ENCODE measurements around the gene SMIM10L2A.
"Not testable (repeated sequence)": the region's sequence is repeated elsewhere in the genome, so short reads cannot be mapped to it uniquely, and the experiment has no call there.

The SMIM10L2A gene

DNA sequence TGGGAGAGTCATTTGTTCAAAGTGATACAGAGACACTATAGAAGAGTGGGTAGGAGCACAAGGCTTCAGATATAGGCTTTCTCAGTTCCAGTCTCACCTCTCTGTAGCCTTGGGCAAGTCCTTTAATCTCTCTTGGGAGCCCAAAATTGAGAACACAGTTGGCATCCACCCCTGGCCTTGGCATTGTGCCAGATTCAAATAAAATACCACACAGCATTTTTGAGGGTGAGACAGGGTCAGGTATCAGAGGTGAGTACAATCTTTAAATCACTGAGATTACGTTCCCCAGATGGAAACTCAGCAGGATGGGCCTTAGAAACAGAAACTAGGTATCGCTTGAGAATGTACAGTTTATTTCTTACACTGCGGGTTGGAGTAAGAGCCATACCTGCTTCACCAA is 25.2 kb upstream of the SMIM10L2A start:
- Histone ChIP-seq H3K36me3 (replicated peaks; ENCODE audit: insufficient read depth, low read length) (no peaks in the 10 kb centered on the region), H3K4me2 (ENCODE audit: low read depth, low read length) (no peak overlapping the region), H3F3A (ENCODE audit: insufficient read depth, low read length) (no peaks in the 10 kb centered on the region), H4K20me1 (ENCODE audit: insufficient read depth, low read length) (no peaks in the 10 kb centered on the region), H3K4me1 (ENCODE audit: low read length) (no peaks in the 10 kb centered on the region), H3K4me3 (ENCODE audit: low read length) (no peak overlapping the region), H3K9me3 (replicated peaks; ENCODE audit: insufficient read depth, low read length) (no peaks in the 10 kb centered on the region), H3K9ac (ENCODE audit: low read length) (no peak overlapping the region), H3K9me2 (replicated peaks; ENCODE audit: insufficient read depth, low read length) (no peaks in the 10 kb centered on the region), H3K79me2 (ENCODE audit: low read length) (no peaks in the 10 kb centered on the region), H3K27me3 (replicated peaks; ENCODE audit: insufficient read depth, low read length) (no peaks in the 10 kb centered on the region), H3K27ac (ENCODE audit: low read length) (no peak overlapping the region), H2AFZ (ENCODE audit: low read length) (no peak overlapping the region)
- TF ChIP-seq CTCF (IDR thresholded peaks at IDR 0.05; ENCODE audit: low read length) (no peak), EZH2 (optimal IDR thresholded peaks at IDR 0.05; ENCODE audit: low read depth, low read length) (no peak), EZH2phosphoT487 (IDR thresholded peaks at IDR 0.05; ENCODE audit: low read length) (no peak)
- peak; percentile 66 for DNase-seq

DNA sequence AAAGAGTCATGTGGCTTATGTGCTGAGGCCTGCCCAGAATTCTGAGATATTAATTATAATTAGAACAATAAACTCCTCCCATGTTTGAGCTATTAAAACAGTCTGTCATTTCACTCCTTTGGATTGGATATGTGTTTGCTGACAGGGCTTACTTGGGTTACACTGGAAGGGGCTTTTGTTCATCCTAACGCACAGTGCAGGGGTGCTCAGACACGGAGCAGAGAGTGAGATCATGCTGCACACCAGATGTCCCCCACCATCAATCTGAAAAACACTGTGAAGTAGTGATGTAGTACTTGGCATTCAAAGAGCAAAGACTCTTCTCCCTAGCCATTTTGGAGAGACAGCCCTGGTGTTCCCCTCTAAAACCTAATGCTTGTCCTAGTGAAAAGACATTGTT is 24.1 kb upstream of the SMIM10L2A start:
- no peaks in the 10 kb centered on the region for H3K36me3 ChIP-seq (replicated peaks; ENCODE audit: insufficient read depth, low read length)
- H4K20me1 ChIP-seq (ENCODE audit: insufficient read depth, low read length) = no peaks in the 10 kb centered on the region
- H3K27me3 ChIP-seq (replicated peaks; ENCODE audit: insufficient read depth, low read length) = no peaks in the 10 kb centered on the region
- H3K4me1 ChIP-seq (ENCODE audit: low read length) = no peaks in the 10 kb centered on the region
- no peak overlapping the region for H2AFZ ChIP-seq (ENCODE audit: low read length)
- TF ChIP-seq EZH2 (optimal IDR thresholded peaks at IDR 0.05; ENCODE audit: low read depth, low read length) (no peak), CTCF (IDR thresholded peaks at IDR 0.05; ENCODE audit: low read length) (no peak)
- H3K4me2 ChIP-seq (ENCODE audit: low read depth, low read length) = no peak overlapping the region
- no peaks in the 10 kb centered on the region for H3F3A ChIP-seq (ENCODE audit: insufficient read depth, low read length)
- no peaks in the 10 kb centered on the region for H3K9me3 ChIP-seq (replicated peaks; ENCODE audit: insufficient read depth, low read length)
- H3K79me2 ChIP-seq (ENCODE audit: low read length) = no peaks in the 10 kb centered on the region
- no peaks in the 10 kb centered on the region for H3K9me2 ChIP-seq (replicated peaks; ENCODE audit: insufficient read depth, low read length)
- H3K9ac ChIP-seq (ENCODE audit: low read length) = no peak overlapping the region
- H3K27ac ChIP-seq (ENCODE audit: low read length) = no peak overlapping the region
- no peak for DNase-seq
- no peak overlapping the region for H3K4me3 ChIP-seq (ENCODE audit: low read length)

DNA sequence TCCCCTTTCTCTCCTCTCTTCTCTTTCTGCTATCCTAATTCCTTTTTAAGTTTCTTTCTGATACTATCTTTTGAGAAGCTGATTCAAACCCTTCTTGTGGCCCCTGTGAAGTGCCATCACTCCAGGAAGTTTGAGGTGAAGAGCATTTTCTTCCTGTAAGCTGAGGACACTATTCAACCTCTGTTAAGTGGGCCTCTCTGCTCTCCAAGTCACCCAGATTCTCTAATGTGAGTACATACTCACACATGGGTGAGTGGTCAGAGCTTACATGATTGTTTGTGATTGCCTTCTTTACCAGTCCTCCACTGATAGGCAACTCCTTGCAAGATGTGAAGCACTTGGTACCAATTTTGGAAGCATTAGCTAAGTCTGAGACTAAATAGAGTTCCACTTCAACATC is 18.4 kb upstream of the SMIM10L2A start:
- Histone ChIP-seq H2AFZ (ENCODE audit: low read length) (no peak overlapping the region), H3K36me3 (replicated peaks; ENCODE audit: insufficient read depth, low read length) (no peaks in the 10 kb centered on the region), H3K4me1 (ENCODE audit: low read length) (no peaks in the 10 kb centered on the region), H3K27ac (ENCODE audit: low read length) (no peak overlapping the region), H3K4me3 (ENCODE audit: low read length) (no peak overlapping the region), H3K9me2 (replicated peaks; ENCODE audit: insufficient read depth, low read length) (no peaks in the 10 kb centered on the region), H4K20me1 (ENCODE audit: insufficient read depth, low read length) (no peaks in the 10 kb centered on the region), H3K4me2 (ENCODE audit: low read depth, low read length) (no peak overlapping the region), H3K27me3 (replicated peaks; ENCODE audit: insufficient read depth, low read length) (no peaks in the 10 kb centered on the region), H3K9me3 (replicated peaks; ENCODE audit: insufficient read depth, low read length) (no peaks in the 10 kb centered on the region), H3K79me2 (ENCODE audit: low read length) (no peaks in the 10 kb centered on the region), H3F3A (ENCODE audit: insufficient read depth, low read length) (no peaks in the 10 kb centered on the region), H3K9ac (ENCODE audit: low read length) (no peak overlapping the region)
- DNase-seq = no peak
- TF ChIP-seq EZH2 (optimal IDR thresholded peaks at IDR 0.05; ENCODE audit: low read depth, low read length) = no peak
- TF ChIP-seq CTCF (IDR thresholded peaks at IDR 0.05; ENCODE audit: low read length) = no peak
- no peak for TF ChIP-seq EZH2phosphoT487 (IDR thresholded peaks at IDR 0.05; ENCODE audit: low read length)

DNA sequence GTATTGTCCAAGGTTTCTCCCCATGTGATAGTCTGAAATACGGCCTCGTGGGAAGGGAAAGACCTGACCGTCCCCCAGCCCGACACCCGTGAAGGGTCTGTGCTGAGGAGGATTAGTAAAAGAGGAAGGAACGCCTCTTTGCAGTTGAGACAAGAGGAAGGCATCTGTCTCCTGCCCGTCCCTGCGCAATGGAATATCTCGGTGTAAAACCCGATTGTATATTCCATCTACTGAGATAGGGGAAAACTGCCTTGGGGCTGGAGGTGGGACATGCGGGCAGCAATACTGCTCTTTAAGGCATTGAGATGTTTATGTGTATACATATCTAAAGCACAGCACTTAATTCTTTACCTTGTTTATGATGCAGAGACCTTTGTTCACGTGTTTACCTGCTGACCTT is 15.3 kb upstream of the SMIM10L2A start:
- not testable (repeated sequence) for H3K4me2 ChIP-seq (ENCODE audit: low read depth, low read length); H3K9me3 ChIP-seq (replicated peaks; ENCODE audit: insufficient read depth, low read length); H3F3A ChIP-seq (ENCODE audit: insufficient read depth, low read length); H3K4me1 ChIP-seq (ENCODE audit: low read length); H3K27ac ChIP-seq (ENCODE audit: low read length); H4K20me1 ChIP-seq (ENCODE audit: insufficient read depth, low read length); DNase-seq; H2AFZ ChIP-seq (ENCODE audit: low read length); H3K4me3 ChIP-seq (ENCODE audit: low read length); H3K36me3 ChIP-seq (replicated peaks; ENCODE audit: insufficient read depth, low read length); H3K9ac ChIP-seq (ENCODE audit: low read length); H3K79me2 ChIP-seq (ENCODE audit: low read length); H3K9me2 ChIP-seq (replicated peaks; ENCODE audit: insufficient read depth, low read length); H3K27me3 ChIP-seq (replicated peaks; ENCODE audit: insufficient read depth, low read length)
